GM12878 (cell line): ENCODE measurements around the gene DMD. TPM values are rescaled to one million over a fixed set of nuclear protein-coding genes. Genes with fewer than 3 reads are reported as not detected.

Experiments
- ATAC-seq: fragments of 200-7000 bp; cut with Tn5 transposase; 3 replicates; pipeline ENCODE4 v1.9.1; 2020; ENCODE audit warnings: mild to moderate bottlenecking, moderate library complexity
- BruUV-seq: library from RNA; stranded (reverse); fragments of 400-500 nt; replicated peaks from 2 replicates; lab custom pipeline; 2021; lab: Mats Ljungman, UMichigan
- CTCF ChIA-PET: fragments of 300-600 bp; sonication (Branson Sonifier 250); formaldehyde crosslinking; extraction: SDS; loops from one replicate; lab custom pipeline; 2021; ENCODE audit warnings: inconsistent platforms; lab: Yijun Ruan, JAX
- POLR2A ChIA-PET: fragments of 350-600 bp; formaldehyde crosslinking; extraction: SDS; loops from one replicate; lab custom pipeline; 2021; ENCODE audit warnings: inconsistent platforms; lab: Charles Lee
- RAD21 ChIA-PET: fragments of 300-600 bp; sonication (Branson Sonifier 250); formaldehyde crosslinking; loops from one replicate; lab custom pipeline; 2023; ENCODE audit warnings: antibody characterized with exemption; ENCODE audit not compliant: unreplicated experiment; lab: Charles Lee
- SMC1A ChIA-PET: fragments of 300-600 bp; sonication (Branson Sonifier 250); formaldehyde crosslinking; loops from one replicate; lab custom pipeline; 2023; ENCODE audit not compliant: unreplicated experiment, uncharacterized antibody; lab: Charles Lee
- DNase-seq: peaks from one replicate; pipeline ENCODE4 v3.0.0-alpha.2; 2011; ENCODE audit warnings: low read depth, low spot score
- FAIRE-seq: peaks from 3 replicates; lab custom pipeline; 2011; peaks lifted over from hg19 to GRCh38; lab: Jason Lieb, UNC
- H2AFZ ChIP-seq: 2 replicates; pipeline ENCODE4 v1.6.0; 2011; ENCODE audit warnings: low read depth, low read length, control low read depth; ENCODE audit not compliant: control insufficient read depth
- H3K27ac ChIP-seq: 2 replicates; pipeline ENCODE4 v1.5.1; 2011; ENCODE audit warnings: control low read depth; ENCODE audit not compliant: control insufficient read depth, insufficient read depth
- H3K27me3 ChIP-seq, 2 experiments: replicated peaks in 1 of 2; 2 replicates each; pipeline versions ENCODE4 v1.6.0 to v1.6.1; 2011; ENCODE audit warnings: low read length in 1 of 2; ENCODE audit not compliant: control insufficient read depth in 2 of 2, insufficient read depth in 2 of 2
- H3K36me3 ChIP-seq, 2 experiments: 2 replicates each; pipeline ENCODE4 v1.5.1; 2011; ENCODE audit warnings: low read length in 1 of 2; ENCODE audit not compliant: control insufficient read depth in 2 of 2, insufficient read depth in 2 of 2
- H3K4me1 ChIP-seq: 2 replicates; pipeline ENCODE4 v1.6.1; 2011; ENCODE audit warnings: mild to moderate bottlenecking, low read length, moderate library complexity, mixed read lengths; ENCODE audit not compliant: control insufficient read depth, insufficient read depth
- H3K4me2 ChIP-seq: 2 replicates; pipeline ENCODE4 v1.6.0; 2011; ENCODE audit warnings: control low read depth; ENCODE audit not compliant: control insufficient read depth, insufficient read depth
- H3K4me3 ChIP-seq: fragments of 200-600 bp; sonication (generic); 2 replicates; pipeline ENCODE4 v1.5.1; 2016
- H3K79me2 ChIP-seq: 2 replicates; pipeline ENCODE4 v1.6.0; 2011; ENCODE audit warnings: low read length; ENCODE audit not compliant: control insufficient read depth, insufficient read depth
- H3K9ac ChIP-seq: 2 replicates; pipeline ENCODE4 v1.8.0; 2011; ENCODE audit warnings: low read length, control low read depth, mixed read lengths; ENCODE audit not compliant: control insufficient read depth, insufficient read depth
- H3K9me3 ChIP-seq: replicated peaks from 3 replicates; pipeline ENCODE4 v1.5.1; 2011; ENCODE audit warnings: mild to moderate bottlenecking, low read length; ENCODE audit not compliant: control insufficient read depth, insufficient read depth
- H4K20me1 ChIP-seq: 2 replicates; pipeline ENCODE4 v1.6.0; 2011; ENCODE audit not compliant: control insufficient read depth, insufficient read depth
- EED ChIP-seq: sonication (generic); IDR thresholded peaks from 2 replicates; pipeline ENCODE4 v1.6.1; 2016; ENCODE audit warnings: antibody characterized with exemption, low read depth
- HCFC1 ChIP-seq: fragments of 150-350 bp; IDR thresholded peaks from 2 replicates; pipeline ENCODE4 v1.6.1; 2014; ENCODE audit warnings: low read length
- PAX8 ChIP-seq: fragments of 450-650 bp; IDR thresholded peaks from 2 replicates; pipeline ENCODE4 v1.6.1; 2017; ENCODE audit warnings: mild to moderate bottlenecking, moderate library complexity
- WGBS: methylation state at CpG from one replicate; pipeline ENCODE4 v1.1.6; 2016; ENCODE audit warnings: low lambda C conversion rate; ENCODE audit not compliant: insufficient replicate concordance, insufficient coverage; ENCODE audit errors: missing lambda C conversion rate; 5-methylcytosine and 5-hydroxymethylcytosine counted together
- in situ Hi-C: fragments of 300-500 bp; cut with MboI; formaldehyde crosslinking; loops from 9 replicates; pipeline ENCODE4 v1.14.3; 2018; ENCODE audit warnings: mixed read lengths
- intact Hi-C: fragments of 100-400 bp; cut with micrococcal nuclease; formaldehyde crosslinking; loops from one replicate; pipeline ENCODE4 v1.14.2; 2022; ENCODE audit not compliant: unreplicated experiment
- polyA plus RNA-seq, 11 experiments: library from polyadenylated mRNA; depleted of rRNA in 4 of 11; unstranded in 6 of 11; stranded (reverse) in 5 of 11; fragments of >200 nt; fragmentation: Nextera tagmentation in 4 of 11; fragmentation: Illumina TruSeq in 1 of 11; extraction: Ambion mirVana in 4 of 11; extraction: Trizol in 1 of 11; gene quantifications; 1 replicate in 1 of 11; 2 replicates in 10 of 11; pipeline versions ENCODE4 v1.2.1 to v1.2.3, GENCODE V29; 2011 to 2016; ENCODE audit warnings: inconsistent platforms in 2 of 11, missing spikeins in 2 of 11, low read depth in 1 of 11
- total RNA-seq, 4 experiments: library from RNA; depleted of rRNA in 3 of 4; stranded (reverse); fragments of >200 nt in 3 of 4; fragmentation: Illumina TruSeq in 1 of 4; extraction: Trizol in 1 of 4; gene quantifications; 2 replicates each; pipeline versions ENCODE4 v1.2.1 to v1.2.3, GENCODE V29; 2013 to 2021
- TF ChIP-seq, protein P1 (sequence below): IDR thresholded peaks from 2 replicates; pipeline ENCODE4 v1.6.1; 2011; ENCODE audit warnings: low read depth, mild to moderate bottlenecking, low read length, moderate library complexity, borderline replicate concordance; ENCODE audit errors: extremely low read depth
- TF ChIP-seq, protein P2 (sequence below): IDR thresholded peaks from 2 replicates; pipeline ENCODE4 v1.6.1; 2012; ENCODE audit warnings: improper control_type of control experiment, low read depth, low read length; ENCODE audit not compliant: insufficient replicate concordance

DMD gene
- total and polyA plus RNA-seq, 10 of the 15 experiments (the other 5 are each of a cell fraction or from before 2014, with no cell fraction given): 1.4 to 24.3 (median 4.3) TPM

DNA sequence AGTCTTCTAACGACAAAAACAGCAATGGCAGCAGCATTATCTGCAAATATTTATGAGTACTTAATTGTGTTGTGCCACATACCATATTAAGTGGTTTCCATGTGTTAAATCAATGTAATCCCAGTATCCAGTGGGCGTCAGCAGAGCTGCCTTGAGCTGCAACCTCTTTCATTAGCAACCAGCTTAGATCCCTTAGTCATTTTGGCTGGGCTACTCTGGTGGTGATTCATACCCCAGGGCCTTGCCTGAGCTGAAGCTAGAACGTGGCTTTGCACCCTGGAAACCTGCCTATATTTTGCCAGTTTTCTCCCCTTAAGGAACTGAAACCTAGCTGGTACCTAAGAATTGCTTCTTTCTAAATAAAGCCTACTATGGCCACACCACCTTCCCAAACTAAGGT is 1665.2 kb downstream of the DMD start:
- TF ChIP-seq EED (no peak), PAX8 (no peak), HCFC1 (no peak)
- TF ChIP-seq, protein P1, sequence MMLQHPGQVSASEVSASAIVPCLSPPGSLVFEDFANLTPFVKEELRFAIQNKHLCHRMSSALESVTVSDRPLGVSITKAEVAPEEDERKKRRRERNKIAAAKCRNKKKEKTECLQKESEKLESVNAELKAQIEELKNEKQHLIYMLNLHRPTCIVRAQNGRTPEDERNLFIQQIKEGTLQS: no peak
- TF ChIP-seq, protein P2, sequence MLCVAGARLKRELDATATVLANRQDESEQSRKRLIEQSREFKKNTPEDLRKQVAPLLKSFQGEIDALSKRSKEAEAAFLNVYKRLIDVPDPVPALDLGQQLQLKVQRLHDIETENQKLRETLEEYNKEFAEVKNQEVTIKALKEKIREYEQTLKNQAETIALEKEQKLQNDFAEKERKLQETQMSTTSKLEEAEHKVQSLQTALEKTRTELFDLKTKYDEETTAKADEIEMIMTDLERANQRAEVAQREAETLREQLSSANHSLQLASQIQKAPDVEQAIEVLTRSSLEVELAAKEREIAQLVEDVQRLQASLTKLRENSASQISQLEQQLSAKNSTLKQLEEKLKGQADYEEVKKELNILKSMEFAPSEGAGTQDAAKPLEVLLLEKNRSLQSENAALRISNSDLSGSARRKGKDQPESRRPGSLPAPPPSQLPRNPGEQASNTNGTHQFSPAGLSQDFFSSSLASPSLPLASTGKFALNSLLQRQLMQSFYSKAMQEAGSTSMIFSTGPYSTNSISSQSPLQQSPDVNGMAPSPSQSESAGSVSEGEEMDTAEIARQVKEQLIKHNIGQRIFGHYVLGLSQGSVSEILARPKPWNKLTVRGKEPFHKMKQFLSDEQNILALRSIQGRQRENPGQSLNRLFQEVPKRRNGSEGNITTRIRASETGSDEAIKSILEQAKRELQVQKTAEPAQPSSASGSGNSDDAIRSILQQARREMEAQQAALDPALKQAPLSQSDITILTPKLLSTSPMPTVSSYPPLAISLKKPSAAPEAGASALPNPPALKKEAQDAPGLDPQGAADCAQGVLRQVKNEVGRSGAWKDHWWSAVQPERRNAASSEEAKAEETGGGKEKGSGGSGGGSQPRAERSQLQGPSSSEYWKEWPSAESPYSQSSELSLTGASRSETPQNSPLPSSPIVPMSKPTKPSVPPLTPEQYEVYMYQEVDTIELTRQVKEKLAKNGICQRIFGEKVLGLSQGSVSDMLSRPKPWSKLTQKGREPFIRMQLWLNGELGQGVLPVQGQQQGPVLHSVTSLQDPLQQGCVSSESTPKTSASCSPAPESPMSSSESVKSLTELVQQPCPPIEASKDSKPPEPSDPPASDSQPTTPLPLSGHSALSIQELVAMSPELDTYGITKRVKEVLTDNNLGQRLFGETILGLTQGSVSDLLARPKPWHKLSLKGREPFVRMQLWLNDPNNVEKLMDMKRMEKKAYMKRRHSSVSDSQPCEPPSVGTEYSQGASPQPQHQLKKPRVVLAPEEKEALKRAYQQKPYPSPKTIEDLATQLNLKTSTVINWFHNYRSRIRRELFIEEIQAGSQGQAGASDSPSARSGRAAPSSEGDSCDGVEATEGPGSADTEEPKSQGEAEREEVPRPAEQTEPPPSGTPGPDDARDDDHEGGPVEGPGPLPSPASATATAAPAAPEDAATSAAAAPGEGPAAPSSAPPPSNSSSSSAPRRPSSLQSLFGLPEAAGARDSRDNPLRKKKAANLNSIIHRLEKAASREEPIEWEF: no peak
- in situ Hi-C loops: no loop called here
- no peak overlapping the region for H3K4me2 ChIP-seq
- FAIRE-seq: no peak
- no peaks in the 10 kb centered on the region for H3K79me2 ChIP-seq
- H3K9ac ChIP-seq: no peak overlapping the region
- 5% methylated on average over 3 of the region's 3 CpGs for WGBS
- H3K27me3 ChIP-seq: no peaks in the 10 kb centered on the region
- H3K4me1 ChIP-seq: no peaks in the 10 kb centered on the region
- ATAC-seq: no peak; the same call in 2 of the 3 replicates
- intact Hi-C loops: no loop called here
- H3K36me3 ChIP-seq: no peaks in the 10 kb centered on the region
- ChIA-PET POLR2A (no interaction called here), SMC1A (no interaction called here), RAD21 (no interaction called here), CTCF (interaction anchor here (0.6 kb wide), 1 partner anchor 25 kb away, joined by 3 read pairs; no protein-coding TSS in a partner anchor)
- no peak for DNase-seq
- no peaks in the 10 kb centered on the region for H4K20me1 ChIP-seq
- no peak overlapping the region for H3K4me3 ChIP-seq
- no peak overlapping the region for H3K27ac ChIP-seq
- H3K9me3 ChIP-seq: no peaks in the 10 kb centered on the region
- no peak overlapping the region for H2AFZ ChIP-seq
- BruUV-seq: no TSS peak
